ENCODE results near the gene MCU. TPM values are rescaled to one million over a fixed set of nuclear protein-coding genes. Genes with fewer than 3 reads are reported as not detected.
A peak's percentile ranks its signal among the peaks of the same experiment; 100 is the strongest.

The MCU gene
- total and polyA plus RNA-seq, 2 of the 4 experiments (the other 2 are of a cell fraction): 36.2 to 36.7 TPM

- no peak for TF ChIP-seq CHD1 (IDR thresholded peaks at IDR 0.05; ENCODE audit: low read depth, low read length)
These were observed 28.1 kb downstream of the MCU start (continued) for GRCh38 chr10:72719941-72720592.

GRCh38 chr10:72720814-72721660, 29.1 kb downstream of the MCU start:
- Histone ChIP-seq H3K4me1 (ENCODE audit: control insufficient read depth, insufficient read depth, low read length) (peaks cover 7% of the 10 kb centered on the region), H3K9me1 (ENCODE audit: insufficient read depth, low read length) (no peaks in the 10 kb centered on the region; the same call in 1 of the 2 replicates), H4K20me1 (ENCODE audit: insufficient read depth, low read length) (peaks cover 3% of the 10 kb centered on the region; the same call in 1 of the 2 replicates), H4K5ac (ENCODE audit: low read depth, low read length) (no peak overlapping the region; the same call in 1 of the 2 replicates), H3K4me3 (ENCODE audit: insufficient read depth, low read depth, low read length) (no peak overlapping the region), H3K18ac (ENCODE audit: low read depth, low read length) (peak overlapping the region; percentile 66), H2AK5ac (ENCODE audit: low read depth, low read length) (peak overlapping the region; percentile 46; the same call in 1 of the 2 replicates), H4K91ac (ENCODE audit: insufficient read depth, low read depth, low read length) (no peak overlapping the region), H3K23ac (ENCODE audit: low read depth, low read length) (no peak overlapping the region), H2BK5ac (ENCODE audit: low read depth, low read length, poor library complexity, severe bottlenecking) (peak overlapping the region; percentile 57), H3K27ac (ENCODE audit: insufficient read depth, low read length) (peak overlapping the region; percentile 66; the same call in 1 of the 2 replicates), H3K14ac (replicated peaks; ENCODE audit: low read depth, low read length) (peak overlapping the region; percentile 14; the same call in 1 of the 2 replicates), H3K4ac (ENCODE audit: low read depth, low read length) (no peak overlapping the region; the same call in 1 of the 2 replicates), H3K9ac (ENCODE audit: low read depth, low read length) (peak overlapping the region; percentile 29; the same call in 1 of the 2 replicates), H3K36me3 (ENCODE audit: control insufficient read depth, insufficient read depth, low read length) (no peaks in the 10 kb centered on the region), H2BK120ac (ENCODE audit: low read depth, low read length) (no peak overlapping the region), H2AFZ (replicated peaks; ENCODE audit: low read length, poor library complexity) (no peak overlapping the region), H3K4me2 (ENCODE audit: low read depth, low read length) (peak overlapping the region; percentile 68; the same call in 1 of the 2 replicates), H4K8ac (ENCODE audit: low read depth in 2 of 2, low read length in 2 of 2) (peak overlapping the region in 1 of 2 experiments; percentile 41; a peak in 1 of 4 replicates), H2AK9ac (replicated peaks; ENCODE audit: low read depth, low read length, poor library complexity) (no peak overlapping the region), H2BK15ac (ENCODE audit: low read depth, low read length) (peak overlapping the region; percentile 19; the same call in 1 of the 3 replicates), H3K27me3 (ENCODE audit: control insufficient read depth, insufficient read depth, low read length) (no peaks in the 10 kb centered on the region), H2BK20ac (ENCODE audit: low read depth, low read length) (peak overlapping the region; percentile 22; the same call in 1 of the 2 replicates), H3K9me3 (ENCODE audit: control insufficient read depth, insufficient read depth, low read length) (no peaks in the 10 kb centered on the region), H3K56ac (ENCODE audit: extremely low read depth, insufficient read depth, low read length) (no peak overlapping the region; the same call in 1 of the 2 replicates), H3K79me1 (ENCODE audit: low read depth in 1 of 2, low read length in 2 of 2) (peaks cover 15 to 31% of the 10 kb centered on the region in 2 experiments; a peak in 3 of 4 replicates)
- BruUV-seq (replicated peaks): no TSS peak
- intact Hi-C loops (cut with micrococcal nuclease): no loop called here
- TF ChIP-seq CHD1 (IDR thresholded peaks at IDR 0.05; ENCODE audit: low read depth, low read length): no peak
- peak; percentile 78 for TF ChIP-seq CEBPB (IDR thresholded peaks at IDR 0.05; ENCODE audit: low read depth, low read length)
- 82% methylated on average over 2 of the region's 4 CpGs; no CpG with 5 or more reads in 1 of the 2 experiments for WGBS, 2 experiments (ENCODE audit: extremely low coverage in 2 of 2, insufficient read length in 1 of 2)
- DNase-seq (peak; percentile 61), ATAC-seq (ENCODE audit: low read depth) (peak; percentile 67)
- CTCF ChIA-PET: interaction anchor here (0.6 to 1.5 kb wide), 3 partner anchors 18 to 34 kb away, joined by 3 to 5 read pairs (median 4); no protein-coding TSS in a partner anchor
- dilution Hi-C loops (cut with HindIII; ENCODE audit: low sequenced_read_pairs, unreplicated experiment): no loop called here
- POLR2A ChIA-PET (ENCODE audit: unreplicated experiment): interaction anchor here (0.9 kb wide), 1 partner anchor 16 kb away, joined by 3 read pairs; no protein-coding TSS in a partner anchor
- in situ Hi-C loops (cut with MboI; ENCODE audit: low sequenced_read_pairs): no loop called here

All from IMR-90 (cell line).